ENCODE data around the gene ARF4. TPM values are rescaled to one million over a fixed set of nuclear protein-coding genes. Genes with fewer than 3 reads are reported as not detected.

ARF4 gene
- total and polyA plus RNA-seq, 2 of the 4 experiments (the other 2 are of a cell fraction): 172 to 412 TPM

DNA sequence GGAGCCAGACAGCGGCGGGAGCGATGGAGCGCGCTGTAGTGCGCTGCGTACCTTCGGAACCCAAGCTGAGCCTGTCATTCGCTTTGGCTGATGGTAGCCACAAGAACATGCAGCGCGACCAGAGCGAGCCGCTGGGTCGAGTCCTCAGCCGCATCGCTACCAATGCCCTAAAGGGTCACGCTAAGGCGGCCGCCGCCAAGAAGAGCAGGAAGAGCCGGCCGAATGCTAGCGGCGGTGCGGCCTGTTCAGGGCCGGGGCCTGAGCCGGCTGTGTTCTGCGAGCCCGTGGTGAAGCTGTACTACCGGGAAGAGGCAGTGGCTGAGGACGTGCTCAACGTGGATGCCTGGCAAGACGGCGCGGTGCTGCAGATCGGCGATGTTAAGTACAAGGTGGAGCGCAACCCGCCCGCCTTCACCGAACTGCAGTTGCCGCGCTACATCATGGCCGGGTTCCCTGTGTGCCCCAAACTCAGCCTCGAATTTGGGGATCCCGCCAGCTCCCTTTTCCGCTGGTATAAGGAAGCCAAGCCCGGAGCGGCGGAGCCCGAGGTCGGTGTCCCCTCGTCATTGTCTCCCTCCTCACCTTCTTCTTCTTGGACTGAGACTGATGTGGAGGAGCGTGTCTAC lies 40.6 kb downstream of the ARF4 start:
- POLR2A ChIA-PET (ENCODE audit: unreplicated experiment): no interaction called here
- in situ Hi-C loops (cut with MboI; ENCODE audit: low sequenced_read_pairs): loop anchor here (25.0 kb wide), 1 partner anchor 394 kb away; the partner anchor contains the start of gene IL17RD
- peaks cover 2% of the 10 kb centered on the region; the same call in 1 of the 2 replicates for H3K36me3 ChIP-seq (ENCODE audit: control insufficient read depth, insufficient read depth, low read length)

More for the DNA sequence above, 40.6 kb downstream of the ARF4 start:
- Histone ChIP-seq H2BK15ac (ENCODE audit: low read depth, low read length) (no peak overlapping the region), H3K18ac (ENCODE audit: low read depth, low read length) (no peak overlapping the region), H2BK120ac (ENCODE audit: low read depth, low read length) (no peak overlapping the region), H3K4me1 (ENCODE audit: control insufficient read depth, insufficient read depth, low read length) (peaks cover 1% of the 10 kb centered on the region; the same call in 1 of the 2 replicates), H4K8ac (ENCODE audit: low read depth in 2 of 2, low read length in 2 of 2) (peak overlapping the region; percentile 55 to 99; a peak in 3 of 4 replicates), H3K27me3 (ENCODE audit: control insufficient read depth, insufficient read depth, low read length) (no peaks in the 10 kb centered on the region), H3K4ac (ENCODE audit: low read depth, low read length) (peak overlapping the region; percentile 44), H2BK20ac (ENCODE audit: low read depth, low read length) (no peak overlapping the region), H4K20me1 (ENCODE audit: insufficient read depth, low read length) (peaks cover 11% of the 10 kb centered on the region), H3K23ac (ENCODE audit: low read depth, low read length) (peak overlapping the region; percentile 93), H3K4me3 (ENCODE audit: insufficient read depth, low read depth, low read length) (peak overlapping the region; percentile 79), H4K5ac (ENCODE audit: low read depth, low read length) (peak overlapping the region; percentile 13), H3K27ac (ENCODE audit: insufficient read depth, low read length) (peak overlapping the region; percentile 73), H2BK5ac (ENCODE audit: low read depth, low read length, poor library complexity, severe bottlenecking) (peak overlapping the region; percentile 49), H4K91ac (ENCODE audit: insufficient read depth, low read depth, low read length) (peak overlapping the region; percentile 36), H3K4me2 (ENCODE audit: low read depth, low read length) (peak overlapping the region; percentile 96), H3K14ac (replicated peaks; ENCODE audit: low read depth, low read length) (peak overlapping the region; percentile 63), H3K79me1 (ENCODE audit: low read depth in 1 of 2, low read length in 2 of 2) (peaks cover 6 to 26% of the 10 kb centered on the region in 2 experiments), H3K9me1 (ENCODE audit: insufficient read depth, low read length) (peaks cover 4% of the 10 kb centered on the region), H3K9ac (ENCODE audit: low read depth, low read length) (peak overlapping the region; percentile 87), H3K9me3 (ENCODE audit: control insufficient read depth, insufficient read depth, low read length) (no peaks in the 10 kb centered on the region), H2AK5ac (ENCODE audit: low read depth, low read length) (peak overlapping the region; percentile 90), H3K56ac (ENCODE audit: extremely low read depth, insufficient read depth, low read length) (peak overlapping the region; percentile 52), H2AK9ac (replicated peaks; ENCODE audit: low read depth, low read length, poor library complexity) (peak overlapping the region; percentile 95), H2AFZ (replicated peaks; ENCODE audit: low read length, poor library complexity) (peak overlapping the region; percentile 100)
- dilution Hi-C loops (cut with HindIII; ENCODE audit: low sequenced_read_pairs, unreplicated experiment): no loop called here
- BruUV-seq (replicated peaks): TSS peak; percentile 31
- no peak for TF ChIP-seq NFE2L2 (IDR thresholded peaks at IDR 0.05; ENCODE audit: low read depth, low read length)
- TF ChIP-seq CHD1 (IDR thresholded peaks at IDR 0.05; ENCODE audit: low read depth, low read length): peak; percentile 21; the same call in 1 of the 2 replicates
- DNase-seq (no peak), ATAC-seq (ENCODE audit: low read depth) (peak; percentile 52)
- CTCF ChIA-PET: interaction anchor here (0.9 kb wide), 1 partner anchor 19 kb away, joined by 3 read pairs; no protein-coding TSS in a partner anchor
- intact Hi-C loops (cut with micrococcal nuclease): loop anchor here (1.0 to 5.0 kb wide), 3 partner anchors 329 to 456 kb away; partner anchors contain the start of gene APPL1
- 0% methylated on average over 30 of the region's 54 CpGs; no CpG with 5 or more reads in 1 of the 2 experiments for WGBS, 2 experiments (ENCODE audit: extremely low coverage in 2 of 2, insufficient read length in 1 of 2)

All from IMR-90 (cell line).